Measurements from ENCODE around the gene PSMB5. TPM values are rescaled to one million over a fixed set of nuclear protein-coding genes. Genes with fewer than 3 reads are reported as not detected.
"Not testable (repeated sequence)": the region's sequence is repeated elsewhere in the genome, so short reads cannot be mapped to it uniquely, and the experiment has no call there.

PSMB5 gene
- total and polyA plus RNA-seq, 9 donors: 65.3 to 144 (median 79.9) TPM

DNA sequence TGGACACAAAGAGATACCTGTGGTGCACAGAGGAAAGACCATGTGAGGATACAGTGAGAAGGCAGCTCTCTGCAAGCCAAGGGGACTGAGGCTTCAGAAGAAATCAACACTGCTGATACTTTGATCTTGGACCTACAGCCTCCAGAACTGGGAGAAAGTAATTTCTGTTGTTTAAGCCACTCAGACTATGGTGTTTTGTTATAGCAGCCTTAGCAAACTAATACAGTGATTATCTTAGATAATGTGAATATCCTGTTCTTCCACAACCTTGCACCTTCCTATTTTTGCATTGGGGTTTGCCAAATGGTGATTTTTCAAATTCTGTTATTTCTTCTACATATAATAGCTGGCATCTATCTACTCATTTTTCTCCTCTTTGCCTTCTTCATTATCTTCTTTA, 16.6 kb downstream of the PSMB5 start:
- H3K27me3 ChIP-seq: no peaks in the 10 kb centered on the region
- TF ChIP-seq POLR2A (IDR thresholded peaks at IDR 0.05): no peak
- TF ChIP-seq, protein P1, sequence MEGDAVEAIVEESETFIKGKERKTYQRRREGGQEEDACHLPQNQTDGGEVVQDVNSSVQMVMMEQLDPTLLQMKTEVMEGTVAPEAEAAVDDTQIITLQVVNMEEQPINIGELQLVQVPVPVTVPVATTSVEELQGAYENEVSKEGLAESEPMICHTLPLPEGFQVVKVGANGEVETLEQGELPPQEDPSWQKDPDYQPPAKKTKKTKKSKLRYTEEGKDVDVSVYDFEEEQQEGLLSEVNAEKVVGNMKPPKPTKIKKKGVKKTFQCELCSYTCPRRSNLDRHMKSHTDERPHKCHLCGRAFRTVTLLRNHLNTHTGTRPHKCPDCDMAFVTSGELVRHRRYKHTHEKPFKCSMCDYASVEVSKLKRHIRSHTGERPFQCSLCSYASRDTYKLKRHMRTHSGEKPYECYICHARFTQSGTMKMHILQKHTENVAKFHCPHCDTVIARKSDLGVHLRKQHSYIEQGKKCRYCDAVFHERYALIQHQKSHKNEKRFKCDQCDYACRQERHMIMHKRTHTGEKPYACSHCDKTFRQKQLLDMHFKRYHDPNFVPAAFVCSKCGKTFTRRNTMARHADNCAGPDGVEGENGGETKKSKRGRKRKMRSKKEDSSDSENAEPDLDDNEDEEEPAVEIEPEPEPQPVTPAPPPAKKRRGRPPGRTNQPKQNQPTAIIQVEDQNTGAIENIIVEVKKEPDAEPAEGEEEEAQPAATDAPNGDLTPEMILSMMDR (IDR thresholded peaks at IDR 0.05): no peak
- TF ChIP-seq EP300 (IDR thresholded peaks at IDR 0.05): no peak
- no peak for DNase-seq
- H3K4me3 ChIP-seq: no peak overlapping the region
- H3K27ac ChIP-seq: no peak overlapping the region
- no peaks in the 10 kb centered on the region for H3K4me1 ChIP-seq (ENCODE audit: insufficient read depth)
- H3K36me3 ChIP-seq: no peaks in the 10 kb centered on the region
- H3K9me3 ChIP-seq: no peaks in the 10 kb centered on the region
- intact Hi-C loops (cut with DNase I): no loop called here

DNA sequence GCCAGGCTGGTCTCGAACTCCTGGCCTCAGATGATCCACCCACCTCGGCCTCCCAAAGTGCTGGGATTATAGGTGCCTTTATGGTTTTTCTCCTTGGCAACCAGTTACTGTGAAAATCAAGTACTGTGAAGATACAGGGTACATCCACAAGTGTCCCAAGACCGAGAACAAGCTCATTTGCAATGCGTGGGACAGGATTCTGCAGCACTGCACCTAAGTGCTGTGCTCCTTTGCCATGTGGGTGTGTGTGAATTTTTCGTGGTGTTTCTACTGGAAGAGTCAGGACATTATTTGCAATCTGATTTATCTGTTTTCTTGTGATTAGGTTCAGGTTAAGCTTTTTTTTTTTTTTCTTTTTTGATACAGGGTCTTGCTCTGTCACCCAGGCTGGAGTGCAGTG, 17.6 kb downstream of the PSMB5 start:
- Histone ChIP-seq H3K27ac (no peak overlapping the region), H3K36me3 (no peaks in the 10 kb centered on the region), H3K9me3 (no peaks in the 10 kb centered on the region), H3K4me1 (ENCODE audit: insufficient read depth) (no peaks in the 10 kb centered on the region), H3K4me3 (no peak overlapping the region), H3K27me3 (no peaks in the 10 kb centered on the region)
- TF ChIP-seq, protein P1 (IDR thresholded peaks at IDR 0.05): no peak
- TF ChIP-seq EP300 (IDR thresholded peaks at IDR 0.05) (no peak), POLR2A (IDR thresholded peaks at IDR 0.05) (no peak)
- intact Hi-C loops (cut with DNase I): no loop called here
- WGBS, 3 donors: 85 to 91% (median 87%) methylated on average over 5 of the region's 5 CpGs
- no peak for DNase-seq

DNA sequence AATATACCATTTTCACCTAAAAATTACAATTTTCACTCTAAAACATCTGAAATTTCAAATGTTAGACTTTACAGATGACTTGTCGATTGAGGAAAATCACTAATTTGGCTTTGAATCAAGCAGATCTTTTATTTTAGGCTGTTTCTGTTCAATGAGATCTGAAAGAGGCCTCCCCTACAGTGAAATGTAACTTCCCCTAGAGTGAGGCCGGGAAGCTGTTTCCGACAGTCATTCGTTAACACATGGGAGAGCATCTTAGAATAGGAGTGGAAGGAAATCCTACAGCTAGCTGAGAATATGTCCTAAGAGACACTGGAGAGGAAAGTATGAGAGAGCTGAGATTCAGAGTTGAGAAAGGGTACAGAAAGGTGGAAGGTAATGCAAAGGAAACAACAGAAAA, 19.1 kb downstream of the PSMB5 start:
- Histone ChIP-seq H3K4me3 (no peak overlapping the region), H3K27me3 (no peaks in the 10 kb centered on the region), H3K9me3 (no peaks in the 10 kb centered on the region), H3K4me1 (ENCODE audit: insufficient read depth) (no peaks in the 10 kb centered on the region), H3K27ac (no peak overlapping the region), H3K36me3 (no peaks in the 10 kb centered on the region)
- intact Hi-C loops (cut with DNase I): no loop called here
- TF ChIP-seq EP300 (IDR thresholded peaks at IDR 0.05): no peak
- no peak for TF ChIP-seq POLR2A (IDR thresholded peaks at IDR 0.05)
- TF ChIP-seq, protein P1 (IDR thresholded peaks at IDR 0.05): no peak
- no peak for DNase-seq
- WGBS, 3 donors: 74 to 83% (median 78%) methylated on average over 4 of the region's 4 CpGs

DNA sequence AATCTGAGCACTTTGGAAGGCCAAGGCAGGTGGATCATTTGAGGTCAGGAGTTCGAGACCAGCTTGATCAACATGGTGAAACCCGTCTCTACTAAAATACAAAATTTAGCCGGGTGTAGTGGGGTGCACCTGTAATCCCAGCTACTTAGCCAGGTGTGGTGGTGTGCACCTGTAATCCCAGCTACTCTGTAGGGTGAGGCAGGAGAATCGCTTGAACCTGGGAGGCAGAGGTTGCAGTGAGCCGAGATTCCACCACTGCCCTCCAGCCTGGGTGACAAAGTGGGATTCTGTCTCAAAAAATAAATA, 21.0 kb downstream of the PSMB5 start:
- H3K9me3 ChIP-seq; H3K4me3 ChIP-seq; DNase-seq; intact Hi-C loops (cut with DNase I); H3K27me3 ChIP-seq; H3K4me1 ChIP-seq (ENCODE audit: insufficient read depth); H3K27ac ChIP-seq; H3K36me3 ChIP-seq: not testable (repeated sequence)
- WGBS, 3 donors: 82 to 84% (median 83%) methylated on average over 5 of the region's 5 CpGs

DNA sequence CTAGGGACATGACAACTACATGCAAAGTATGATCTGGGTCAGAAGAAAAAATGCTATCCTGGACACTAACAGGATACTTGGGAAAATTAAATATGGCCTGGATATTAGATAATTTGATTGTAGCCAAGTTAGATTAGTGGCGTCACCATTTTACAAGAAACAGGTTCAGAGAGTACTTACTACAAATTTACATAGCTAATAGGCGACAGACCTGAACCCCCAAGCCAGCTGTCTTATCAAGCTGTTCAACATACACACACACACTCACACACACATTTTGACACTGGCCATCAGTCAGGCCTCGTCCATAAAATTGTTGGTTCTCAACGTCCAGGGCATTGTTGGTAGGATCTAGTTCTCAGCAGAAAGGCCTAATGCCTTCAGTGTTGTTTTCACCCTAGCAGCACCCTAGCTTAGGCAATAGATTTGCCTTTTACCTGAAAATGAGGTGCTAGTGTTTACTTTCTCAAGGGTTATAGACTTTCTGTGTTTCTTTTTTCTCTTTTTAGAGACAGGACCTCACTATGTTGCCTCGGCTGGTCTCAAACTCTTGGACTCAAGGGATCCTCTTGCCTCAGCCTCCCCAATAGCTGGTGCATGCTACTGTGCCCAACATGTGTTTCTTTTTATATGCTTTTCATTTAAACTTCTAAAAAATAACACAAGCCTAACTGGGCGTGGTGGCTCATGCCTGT, 21.5 kb downstream of the PSMB5 start:
- TF ChIP-seq POLR2A (IDR thresholded peaks at IDR 0.05) (no peak), EP300 (IDR thresholded peaks at IDR 0.05) (no peak)
- TF ChIP-seq, protein P1 (IDR thresholded peaks at IDR 0.05): no peak
- no peak overlapping the region for H3K27ac ChIP-seq
- no peaks in the 10 kb centered on the region for H3K27me3 ChIP-seq
- 68 to 73% (median 71%) methylated on average over 6 of the region's 6 CpGs for WGBS, 3 donors
- no peaks in the 10 kb centered on the region for H3K4me1 ChIP-seq (ENCODE audit: insufficient read depth)
- no peaks in the 10 kb centered on the region for H3K9me3 ChIP-seq
- H3K4me3 ChIP-seq: no peak overlapping the region
- no peak for DNase-seq
- intact Hi-C loops (cut with DNase I): no loop called here
- H3K36me3 ChIP-seq: no peaks in the 10 kb centered on the region
